ENCODE measurements around the gene GALNT16.

DNA sequence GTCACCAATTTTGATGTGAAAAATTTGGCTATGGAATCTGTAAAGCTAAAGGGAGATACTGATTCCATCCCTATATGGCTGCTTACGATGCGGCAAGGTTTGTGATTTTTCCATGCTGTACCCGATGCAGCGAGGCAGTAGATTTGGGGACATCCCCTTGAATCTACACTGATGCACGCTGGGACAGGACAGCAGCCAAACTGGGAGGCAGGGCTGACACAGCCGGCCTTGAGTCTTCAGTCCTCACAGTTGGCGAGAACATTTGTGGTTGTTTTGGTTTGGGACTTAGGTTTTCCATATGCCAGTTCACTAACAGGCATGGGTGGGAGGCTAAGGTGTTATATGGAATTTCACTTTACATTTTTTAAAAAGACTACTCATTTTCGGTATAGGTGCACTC, 3.8 kb downstream of the GALNT16 start:
- TF ChIP-seq, protein P1, sequence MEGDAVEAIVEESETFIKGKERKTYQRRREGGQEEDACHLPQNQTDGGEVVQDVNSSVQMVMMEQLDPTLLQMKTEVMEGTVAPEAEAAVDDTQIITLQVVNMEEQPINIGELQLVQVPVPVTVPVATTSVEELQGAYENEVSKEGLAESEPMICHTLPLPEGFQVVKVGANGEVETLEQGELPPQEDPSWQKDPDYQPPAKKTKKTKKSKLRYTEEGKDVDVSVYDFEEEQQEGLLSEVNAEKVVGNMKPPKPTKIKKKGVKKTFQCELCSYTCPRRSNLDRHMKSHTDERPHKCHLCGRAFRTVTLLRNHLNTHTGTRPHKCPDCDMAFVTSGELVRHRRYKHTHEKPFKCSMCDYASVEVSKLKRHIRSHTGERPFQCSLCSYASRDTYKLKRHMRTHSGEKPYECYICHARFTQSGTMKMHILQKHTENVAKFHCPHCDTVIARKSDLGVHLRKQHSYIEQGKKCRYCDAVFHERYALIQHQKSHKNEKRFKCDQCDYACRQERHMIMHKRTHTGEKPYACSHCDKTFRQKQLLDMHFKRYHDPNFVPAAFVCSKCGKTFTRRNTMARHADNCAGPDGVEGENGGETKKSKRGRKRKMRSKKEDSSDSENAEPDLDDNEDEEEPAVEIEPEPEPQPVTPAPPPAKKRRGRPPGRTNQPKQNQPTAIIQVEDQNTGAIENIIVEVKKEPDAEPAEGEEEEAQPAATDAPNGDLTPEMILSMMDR (conservative IDR thresholded peaks at IDR 0.05; ENCODE audit: low read length): no peak
- TF ChIP-seq EZH2phosphoT487 (IDR thresholded peaks at IDR 0.05; ENCODE audit: borderline replicate concordance): no peak

Measured in Loucy (cell line).